Glomerular visceral epithelial cell (primary cell): Measurements from ENCODE around the gene ASCL1.

Source experiments
- DNase-seq: peaks from one replicate; pipeline ENCODE4 v3.0.0-alpha.2; 2016; ENCODE audit errors: extremely low spot score

Gene ASCL1

GRCh38 chr12:102977945-102978706 lies 20.7 kb downstream of the ASCL1 start:
- DNase-seq: no peak

DNA sequence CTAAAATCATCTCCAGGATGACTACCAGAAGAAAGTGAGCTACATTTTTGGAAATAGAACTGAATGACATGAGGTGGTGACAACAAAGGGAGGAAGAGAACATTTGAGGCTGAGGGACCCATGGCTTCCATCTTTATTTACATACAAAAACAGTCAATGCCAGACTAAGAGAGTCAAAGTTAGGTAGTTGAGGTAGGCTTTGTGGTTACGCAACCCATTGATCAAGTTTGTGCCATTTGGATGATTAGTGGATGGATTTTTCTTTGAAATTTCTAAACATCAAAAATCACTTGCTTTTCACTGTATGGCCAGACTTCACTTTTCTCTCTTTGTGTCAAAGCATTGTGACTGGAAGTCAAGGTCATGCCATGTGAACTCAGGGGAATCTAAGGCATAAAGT lies 22.9 kb downstream of the ASCL1 start:
- no peak for DNase-seq

DNA sequence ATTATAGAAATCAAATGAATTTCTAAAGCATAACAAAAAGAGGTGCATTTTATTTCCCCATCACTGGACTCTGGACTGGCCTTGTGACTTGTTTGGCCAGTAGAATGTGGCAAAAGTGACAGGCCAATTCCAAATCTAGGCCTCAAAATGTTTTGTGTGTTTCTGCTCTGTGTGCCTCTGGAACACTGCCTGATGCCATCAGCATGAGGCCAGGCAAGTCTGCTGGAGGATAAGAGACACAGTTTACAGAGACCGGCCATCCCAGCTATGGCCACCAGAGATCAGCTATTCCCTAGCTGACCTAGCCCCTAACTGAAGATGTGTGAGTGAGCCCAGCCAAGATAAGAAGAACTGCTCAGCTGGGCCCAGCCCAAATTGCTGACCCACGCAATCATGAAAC lies 32.9 kb downstream of the ASCL1 start:
- DNase-seq: no peak

GRCh38 chr12:102992297-102992696 lies 34.8 kb downstream of the ASCL1 start:
- no peak for DNase-seq

DNA sequence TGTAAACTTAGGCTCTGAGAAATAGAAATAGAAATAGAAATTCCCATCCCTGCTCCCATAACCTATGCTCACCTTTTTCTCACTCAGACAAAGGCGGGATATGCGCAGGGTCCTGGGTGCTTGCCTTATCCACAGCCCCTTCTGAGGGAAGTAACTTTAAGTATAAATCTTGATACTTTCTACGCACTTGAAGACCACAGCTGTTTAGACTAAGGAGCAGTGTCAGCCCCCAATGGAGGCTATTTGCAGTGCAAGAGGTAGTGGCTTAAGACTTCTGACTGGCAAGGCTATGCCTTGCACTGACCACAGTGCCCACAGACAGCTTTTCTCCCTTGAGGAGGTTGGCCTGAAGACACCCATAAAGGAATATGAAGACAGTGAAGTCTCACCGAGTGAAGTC lies 35.2 kb downstream of the ASCL1 start:
- no peak for DNase-seq

- DNase-seq: no peak
Measured at GRCh38 chr12:102993537-102993936, 36.1 kb downstream of the ASCL1 start.

GRCh38 chr12:102995372-102995771 lies 37.9 kb downstream of the ASCL1 start:
- no peak for DNase-seq
